Uterus (tissue), 4 donors: ENCODE measurements around the gene ARHGEF19. TPM values are rescaled to one million over a fixed set of nuclear protein-coding genes. Genes with fewer than 3 reads are reported as not detected.
A peak's percentile ranks its signal among the peaks of the same experiment; 100 is the strongest.
"Not testable (repeated sequence)": the region's sequence is repeated elsewhere in the genome, so short reads cannot be mapped to it uniquely, and the experiment has no call there.

Experiments used
- DNase-seq, 2 donors: peaks; one replicate each; pipeline ENCODE4 v3.0.0-alpha.2; 2019 to 2020
- H3K27ac ChIP-seq, 2 donors: fragments of 200-600 bp; sonication (generic); 1 replicate in 1 of 2; 2 replicates in 1 of 2; pipeline ENCODE4 v1.5.1; 2016 to 2018
- H3K27me3 ChIP-seq, 2 donors: fragments of 200-600 bp; sonication (generic); one replicate each; pipeline ENCODE4 v1.5.1; 2018 to 2019; ENCODE audit warnings: control low read depth in 1 of 2
- H3K36me3 ChIP-seq, 2 donors: fragments of 200-600 bp; sonication (generic); one replicate each; pipeline ENCODE4 v1.5.1; 2019; ENCODE audit warnings: control low read depth in 1 of 2
- H3K4me1 ChIP-seq, 2 donors: fragments of 200-600 bp; sonication (generic); one replicate each; pipeline ENCODE4 v1.5.1; 2018 to 2019; ENCODE audit warnings: control low read depth in 1 of 2
- H3K4me3 ChIP-seq, 2 donors: fragments of 200-600 bp; sonication (generic); 1 replicate in 1 of 2; 2 replicates in 1 of 2; pipeline ENCODE4 v1.5.1; 2018 to 2019; ENCODE audit warnings: mild to moderate bottlenecking in 1 of 2
- H3K9me3 ChIP-seq, 2 donors: fragments of 200-600 bp; sonication (generic); one replicate each; pipeline ENCODE4 v1.5.1; 2019; ENCODE audit warnings: control low read depth in 1 of 2
- POLR2A ChIP-seq, 2 donors: fragments of 450-650 bp; IDR thresholded peaks; one replicate each; pipeline ENCODE4 v1.6.1; 2016; ENCODE audit warnings: antibody characterized with exemption in 2 of 2, mild to moderate bottlenecking in 1 of 2, moderate library complexity in 1 of 2
- intact Hi-C: fragments of 100-400 bp; cut with DNase I; formaldehyde crosslinking; loops from one replicate; pipeline ENCODE4 v1.15.1; 2023; ENCODE audit warnings: low total_unique reads
- total RNA-seq, 4 donors: library from RNA; depleted of rRNA in 3 of 4; stranded (reverse); fragments of >200 nt in 3 of 4; gene quantifications; one replicate each; pipeline versions ENCODE4 v1.1.0 to v1.2.4, GENCODE V29; 2014 to 2023
- TF ChIP-seq, protein P1 (sequence below), 4 experiments: fragments of 200-600 bp in 2 of 4; fragments of 450-650 bp in 2 of 4; sonication (generic) in 2 of 4; IDR thresholded peaks; one replicate each; pipeline ENCODE4 v1.5.1; 2016 to 2019; ENCODE audit warnings: antibody characterized with exemption in 4 of 4, mild to moderate bottlenecking in 2 of 4, moderate library complexity in 1 of 4
- donor health status: DM: yes; HTN: yes; CAD: no.

The ARHGEF19 gene
- total RNA-seq, 4 donors from 2014 or later, result 3.6 to 26.8 (median 12.2) TPM

DNA sequence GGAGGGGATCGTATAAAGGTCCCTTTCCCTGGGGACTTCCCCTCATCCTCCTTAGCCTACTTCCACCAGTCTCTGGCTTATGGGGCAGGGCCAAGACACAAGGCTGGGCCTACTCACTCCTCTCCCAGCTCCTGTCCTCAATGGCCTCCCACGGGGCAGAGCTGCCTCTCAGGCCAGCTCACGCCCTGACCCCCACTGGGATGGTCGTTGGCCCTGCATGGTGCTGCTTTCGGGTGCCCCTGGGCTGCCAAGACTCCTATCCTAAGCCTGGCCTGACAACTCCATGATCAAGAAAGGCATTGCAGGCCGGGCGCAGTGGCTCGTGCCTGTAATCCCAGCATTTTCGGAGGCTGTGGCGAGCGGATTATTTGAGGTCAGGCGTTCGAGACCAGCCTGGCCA is 18.3 kb upstream of the ARHGEF19 start:
- Histone ChIP-seq H3K4me1 (no peaks in the 10 kb centered on the region), H3K27ac (no peak overlapping the region), H3K9me3 (no peaks in the 10 kb centered on the region), H3K36me3 (no peaks in the 10 kb centered on the region), H3K4me3 (no peak overlapping the region), H3K27me3 (peaks cover 6 to 15% of the 10 kb centered on the region in 2 donors)
- TF ChIP-seq, protein P1, sequence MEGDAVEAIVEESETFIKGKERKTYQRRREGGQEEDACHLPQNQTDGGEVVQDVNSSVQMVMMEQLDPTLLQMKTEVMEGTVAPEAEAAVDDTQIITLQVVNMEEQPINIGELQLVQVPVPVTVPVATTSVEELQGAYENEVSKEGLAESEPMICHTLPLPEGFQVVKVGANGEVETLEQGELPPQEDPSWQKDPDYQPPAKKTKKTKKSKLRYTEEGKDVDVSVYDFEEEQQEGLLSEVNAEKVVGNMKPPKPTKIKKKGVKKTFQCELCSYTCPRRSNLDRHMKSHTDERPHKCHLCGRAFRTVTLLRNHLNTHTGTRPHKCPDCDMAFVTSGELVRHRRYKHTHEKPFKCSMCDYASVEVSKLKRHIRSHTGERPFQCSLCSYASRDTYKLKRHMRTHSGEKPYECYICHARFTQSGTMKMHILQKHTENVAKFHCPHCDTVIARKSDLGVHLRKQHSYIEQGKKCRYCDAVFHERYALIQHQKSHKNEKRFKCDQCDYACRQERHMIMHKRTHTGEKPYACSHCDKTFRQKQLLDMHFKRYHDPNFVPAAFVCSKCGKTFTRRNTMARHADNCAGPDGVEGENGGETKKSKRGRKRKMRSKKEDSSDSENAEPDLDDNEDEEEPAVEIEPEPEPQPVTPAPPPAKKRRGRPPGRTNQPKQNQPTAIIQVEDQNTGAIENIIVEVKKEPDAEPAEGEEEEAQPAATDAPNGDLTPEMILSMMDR (IDR thresholded peaks at IDR 0.05), result no peak
- no peak for TF ChIP-seq POLR2A (IDR thresholded peaks at IDR 0.05)
- intact Hi-C loops, result no loop called here
- DNase-seq, result no peak

DNA sequence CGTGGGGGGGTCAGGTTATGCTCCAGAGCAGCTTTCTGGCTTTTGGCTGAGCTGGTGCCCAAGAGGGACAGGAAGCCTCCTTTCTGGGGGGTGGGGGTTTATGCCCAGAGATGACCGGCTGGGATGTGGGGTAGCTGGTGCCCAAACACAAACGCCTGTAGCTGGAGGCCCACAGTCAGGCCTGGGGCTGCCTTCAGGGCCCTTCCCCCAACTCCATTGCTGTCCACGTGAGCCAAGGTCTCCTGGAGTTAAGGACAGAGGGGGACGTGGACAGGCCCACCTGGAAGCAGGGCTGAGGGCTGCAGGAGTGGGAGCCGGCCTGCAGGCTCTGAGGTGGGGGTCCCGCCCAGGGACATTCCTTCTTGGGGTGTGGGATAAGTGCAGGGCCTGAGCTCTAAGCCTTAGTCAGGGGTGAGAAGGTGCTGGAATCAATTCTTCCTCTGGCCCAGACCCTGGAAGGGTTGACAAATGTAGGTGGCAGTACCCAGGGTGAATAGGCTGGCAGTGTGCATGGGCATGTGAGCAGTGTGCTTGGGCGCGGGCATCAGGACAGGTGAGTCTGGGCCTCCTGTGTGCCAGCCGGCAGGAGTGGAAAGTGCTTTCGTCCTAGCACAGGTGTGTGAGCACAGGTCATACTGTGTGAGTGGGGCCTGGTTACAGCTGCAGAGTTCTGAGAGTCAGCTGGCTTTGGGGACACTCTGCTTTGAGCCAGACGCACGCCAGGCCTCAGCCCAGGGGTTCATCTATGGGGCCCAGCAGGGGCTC is 17.7 kb upstream of the ARHGEF19 start:
- intact Hi-C loops, result no loop called here
- Histone ChIP-seq H3K27me3 (peaks cover 6 to 15% of the 10 kb centered on the region in 2 donors), H3K4me3 (no peak overlapping the region), H3K36me3 (no peaks in the 10 kb centered on the region), H3K4me1 (no peaks in the 10 kb centered on the region), H3K27ac (no peak overlapping the region), H3K9me3 (no peaks in the 10 kb centered on the region)
- TF ChIP-seq, protein P1 (IDR thresholded peaks at IDR 0.05), result no peak
- no peak for DNase-seq

DNA sequence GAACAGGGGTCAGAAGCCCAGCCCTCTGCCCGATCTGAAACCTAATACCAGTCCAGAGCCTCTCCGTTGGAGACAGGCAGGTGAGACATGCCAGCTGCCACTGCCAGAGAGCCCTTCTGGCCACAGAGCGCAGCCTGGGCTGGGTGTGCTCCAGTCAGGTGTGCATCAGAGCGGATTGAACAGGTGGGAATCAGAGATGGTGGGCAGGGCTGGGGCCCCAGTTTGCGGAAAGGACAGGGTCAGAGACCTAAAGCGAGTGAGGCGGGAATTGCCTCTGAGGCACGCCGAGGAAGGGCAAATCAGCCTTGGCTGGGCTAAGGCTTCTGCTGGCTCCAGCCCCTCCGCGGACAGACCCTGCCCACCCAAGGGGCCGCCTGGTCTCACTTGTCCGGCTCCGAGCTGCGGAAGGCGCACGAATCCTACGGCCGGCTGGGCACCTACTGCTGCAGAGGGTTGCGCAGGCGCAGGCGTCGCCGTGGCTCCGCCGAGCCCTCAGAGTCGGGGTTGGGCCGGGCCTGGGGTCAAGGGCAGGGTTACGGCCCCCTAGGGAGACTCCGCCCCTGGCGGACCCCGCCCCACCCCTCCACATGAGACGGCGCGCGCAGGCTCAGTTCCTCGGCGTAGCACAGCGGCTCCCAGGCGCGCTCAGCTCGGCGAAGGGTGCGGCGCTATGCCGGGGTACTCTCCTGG is 14.2 kb upstream of the ARHGEF19 start:
- H3K27ac ChIP-seq, result no peak overlapping the region

DNA sequence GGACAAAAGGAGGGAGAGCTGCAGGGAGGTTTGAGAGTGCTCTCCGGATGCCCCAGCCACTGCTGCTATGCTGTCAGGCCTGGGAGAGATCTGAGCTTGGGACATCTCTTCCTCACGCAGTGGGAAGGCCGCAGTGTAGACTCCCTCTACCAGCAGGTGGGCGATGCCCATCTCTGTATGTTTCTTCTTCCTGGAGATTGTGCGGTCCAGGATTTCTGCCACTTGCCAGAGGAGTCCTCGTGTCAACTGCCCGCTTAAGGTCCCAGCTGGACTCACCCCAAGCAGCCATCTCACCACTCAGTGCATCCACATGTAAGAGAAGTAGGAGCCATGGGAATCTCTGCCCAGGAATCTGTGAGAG is 13.7 kb upstream of the ARHGEF19 start:
- Histone ChIP-seq H3K4me1 (no peaks in the 10 kb centered on the region), H3K9me3 (no peaks in the 10 kb centered on the region), H3K4me3 (no peak overlapping the region), H3K36me3 (no peaks in the 10 kb centered on the region), H3K27me3 (peaks cover 6 to 15% of the 10 kb centered on the region in 2 donors), H3K27ac (no peak overlapping the region)
- no peak for DNase-seq
- intact Hi-C loops, result no loop called here
- TF ChIP-seq, protein P1 (IDR thresholded peaks at IDR 0.05), result no peak
- no peak for TF ChIP-seq POLR2A (IDR thresholded peaks at IDR 0.05)

More for the DNA sequence above, 14.2 kb upstream of the ARHGEF19 start:
- Histone ChIP-seq H3K4me3 (peak overlapping the region in 1 of 2 donors; percentile 8), H3K4me1 (no peaks in the 10 kb centered on the region), H3K36me3 (no peaks in the 10 kb centered on the region), H3K27me3 (peaks cover 6 to 15% of the 10 kb centered on the region in 2 donors), H3K9me3 (no peaks in the 10 kb centered on the region)
- intact Hi-C loops, result no loop called here
- TF ChIP-seq, protein P1 (IDR thresholded peaks at IDR 0.05), result no peak
- TF ChIP-seq POLR2A (IDR thresholded peaks at IDR 0.05), result no peak
- DNase-seq, result no peak

DNA sequence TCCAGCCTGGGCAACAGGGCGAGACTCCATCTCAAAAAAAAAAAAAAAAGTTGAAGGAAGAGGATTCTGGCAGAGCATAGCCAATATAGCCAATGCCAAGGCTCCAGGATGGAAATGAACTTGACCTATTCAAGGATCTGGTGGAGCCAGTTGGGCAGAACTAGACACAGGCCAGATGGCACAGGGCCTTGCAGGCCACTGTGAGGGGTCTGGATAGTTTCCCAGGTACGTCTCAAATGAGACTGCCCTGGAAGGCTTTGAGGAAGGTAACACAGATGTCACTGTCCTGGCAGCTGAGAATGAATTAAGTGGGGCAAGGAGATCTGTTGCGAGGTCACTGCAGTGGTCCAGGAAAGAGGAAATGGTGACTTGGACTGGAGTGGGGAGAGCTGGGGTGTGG is 12.0 kb upstream of the ARHGEF19 start:
- Histone ChIP-seq H3K27ac (no peak overlapping the region), H3K27me3 (peaks cover 6 to 15% of the 10 kb centered on the region in 2 donors), H3K9me3 (no peaks in the 10 kb centered on the region), H3K4me1 (no peaks in the 10 kb centered on the region), H3K36me3 (no peaks in the 10 kb centered on the region), H3K4me3 (no peak overlapping the region)
- intact Hi-C loops, result no loop called here
- no peak for DNase-seq
- no peak for TF ChIP-seq POLR2A (IDR thresholded peaks at IDR 0.05)
- TF ChIP-seq, protein P1 (IDR thresholded peaks at IDR 0.05), result no peak

DNA sequence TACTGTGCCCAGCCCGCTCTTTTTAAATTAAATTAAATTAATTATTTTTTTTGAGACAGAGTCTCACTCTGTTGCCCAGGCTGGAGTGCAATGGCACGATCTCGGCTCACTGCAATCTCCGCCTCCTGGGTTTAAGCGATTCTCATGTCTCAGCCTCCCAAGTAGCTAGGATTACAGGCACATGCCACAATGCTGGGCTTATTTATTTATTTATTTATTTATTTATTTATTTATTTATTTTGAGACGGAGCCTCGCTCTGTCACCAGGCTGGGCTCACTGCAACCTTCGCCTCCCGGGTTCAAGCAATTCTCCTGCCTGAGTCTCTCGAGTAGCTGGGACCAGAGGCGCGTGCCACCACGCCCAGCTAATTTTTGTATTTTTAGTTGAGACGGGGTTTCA is 10.3 kb upstream of the ARHGEF19 start:
- H3K9me3 ChIP-seq, H3K27ac ChIP-seq, intact Hi-C loops, DNase-seq, H3K4me3 ChIP-seq, H3K36me3 ChIP-seq, H3K4me1 ChIP-seq: not testable (repeated sequence)
- H3K27me3 ChIP-seq, result peaks cover 6 to 11% of the 10 kb centered on the region in 2 donors
